SK-N-SH (cell line): ENCODE results near the gene THBS3. TPM values are rescaled to one million over a fixed set of nuclear protein-coding genes. Genes with fewer than 3 reads are reported as not detected.
"Not testable (repeated sequence)": the region's sequence is repeated elsewhere in the genome, so short reads cannot be mapped to it uniquely, and the experiment has no call there.

ENCODE experiments used
- CTCF ChIA-PET: fragments of 300-600, 350-600 bp; formaldehyde crosslinking; extraction: SDS; loops from one replicate; lab custom pipeline; 2021; lab: Yijun Ruan, JAX
- POLR2A ChIA-PET: fragments of 350-600 bp; sonication (Branson Sonifier 250); formaldehyde crosslinking; extraction: SDS; loops from one replicate; lab custom pipeline; 2020; ENCODE audit warnings: antibody characterized with exemption, inconsistent platforms; lab: Yijun Ruan, JAX
- DNase-seq: peaks from one replicate; pipeline ENCODE4 v3.0.0; 2012
- H2AFZ ChIP-seq: fragments of 200-600 bp; sonication (generic); 2 replicates; pipeline ENCODE4 v1.8.1; 2016; ENCODE audit warnings: antibody characterized with exemption, mild to moderate bottlenecking, low read depth
- H3F3A ChIP-seq: fragments of 200-600 bp; sonication (generic); replicated peaks from 2 replicates; pipeline ENCODE3; 2016; ENCODE audit warnings: antibody characterized with exemption, mild to moderate bottlenecking; ENCODE audit not compliant: insufficient read depth
- H3K27ac ChIP-seq, 2 experiments: fragments of 200-500 bp in 1 of 2; fragments of 200-600 bp in 1 of 2; sonication (Bioruptor generic) in 1 of 2; sonication (generic), shearing (Covaris generic) in 1 of 2; 2 replicates each; pipeline versions ENCODE4 v1.5.1 to v1.6.1; 2014 to 2016; ENCODE audit warnings: low read depth in 2 of 2, inconsistent platforms in 1 of 2, low read length in 1 of 2, mild to moderate bottlenecking in 1 of 2, mixed read lengths in 1 of 2
- H3K27me3 ChIP-seq: fragments of 200-600 bp; sonication (generic), shearing (Covaris generic); 2 replicates; pipeline ENCODE4 v1.6.1; 2016; ENCODE audit warnings: mixed run types; ENCODE audit not compliant: insufficient read depth
- H3K36me3 ChIP-seq, 2 experiments: fragments of 200-500 bp in 1 of 2; fragments of 200-600 bp in 1 of 2; sonication (Bioruptor generic) in 1 of 2; sonication (generic) in 1 of 2; replicated peaks in 1 of 2; 2 replicates each; pipeline versions ENCODE3 to v1.5.1; 2014 to 2016; ENCODE audit warnings: low read length in 1 of 2, mild to moderate bottlenecking in 1 of 2; ENCODE audit not compliant: insufficient read depth in 2 of 2, control insufficient read depth in 1 of 2
- H3K4me1 ChIP-seq, 2 experiments: fragments of 200-500 bp in 1 of 2; fragments of 200-600 bp in 1 of 2; sonication (Bioruptor generic) in 1 of 2; sonication (generic), shearing (Covaris generic) in 1 of 2; 2 replicates each; pipeline versions ENCODE4 v1.5.1 to v1.6.1; 2014 to 2016; ENCODE audit warnings: low read depth in 1 of 2, low read length in 1 of 2, mixed run types in 1 of 2; ENCODE audit not compliant: insufficient read depth in 2 of 2, control insufficient read depth in 1 of 2
- H3K4me2 ChIP-seq: fragments of 200-600 bp; sonication (generic), shearing (Covaris generic); 2 replicates; pipeline ENCODE4 v1.6.1; 2017; ENCODE audit warnings: mixed run types
- H3K4me3 ChIP-seq, 2 experiments: fragments of 200-500 bp in 1 of 2; fragments of 200-600 bp in 1 of 2; sonication (Bioruptor generic) in 1 of 2; sonication (generic), shearing (Covaris generic) in 1 of 2; 2 replicates each; pipeline versions ENCODE4 v1.5.1 to v1.8.1; 2014 to 2016; ENCODE audit warnings: low read depth in 2 of 2, inconsistent platforms in 1 of 2, low read length in 1 of 2, mild to moderate bottlenecking in 1 of 2, mixed read lengths in 1 of 2, moderate library complexity in 1 of 2
- H3K79me2 ChIP-seq: fragments of 200-600 bp; sonication (generic); 2 replicates; pipeline ENCODE4 v1.8.1; 2017; ENCODE audit warnings: mild to moderate bottlenecking; ENCODE audit not compliant: insufficient read depth
- H3K9ac ChIP-seq: fragments of 200-600 bp; sonication (generic); 2 replicates; pipeline ENCODE4 v1.6.1; 2017; ENCODE audit warnings: mixed run types
- H3K9me2 ChIP-seq: fragments of 200-600 bp; sonication (generic); 2 replicates; pipeline ENCODE4 v1.6.1; 2017; ENCODE audit warnings: mixed run types
- H3K9me3 ChIP-seq: fragments of 200-600 bp; sonication (generic); 2 replicates; pipeline ENCODE4 v1.6.1; 2017; ENCODE audit warnings: mixed run types, mild to moderate bottlenecking, moderate library complexity
- H4K20me1 ChIP-seq: fragments of 200-600 bp; sonication (generic); 2 replicates; pipeline ENCODE4 v1.6.1; 2017; ENCODE audit warnings: mild to moderate bottlenecking, mixed run types; ENCODE audit not compliant: insufficient read depth
- EP300 ChIP-seq, 2 experiments: IDR thresholded peaks; 2 replicates each; pipeline versions ENCODE4 v1.4.0 to v1.6.1; 2012; ENCODE audit warnings: borderline replicate concordance in 1 of 2, low read depth in 1 of 2, low read length in 1 of 2
- JUND ChIP-seq: IDR thresholded peaks from 2 replicates; pipeline ENCODE4 v1.4.0; 2012
- MEF2A ChIP-seq: IDR thresholded peaks from 2 replicates; pipeline ENCODE4 v1.4.0; 2012; ENCODE audit warnings: low read depth, borderline replicate concordance
- NFIC ChIP-seq: IDR thresholded peaks from 2 replicates; pipeline ENCODE4 v1.4.0; 2012; ENCODE audit warnings: borderline replicate concordance
- POLR2AphosphoS5 ChIP-seq: IDR thresholded peaks from 2 replicates; pipeline ENCODE4 v1.6.1; 2012; ENCODE audit warnings: low read depth, low read length
- SMC3 ChIP-seq: IDR thresholded peaks from 2 replicates; pipeline ENCODE4 v1.6.1; 2012; ENCODE audit warnings: low read depth, low read length, improper control_type of control experiment
- TAF1 ChIP-seq: IDR thresholded peaks from 2 replicates; pipeline ENCODE4 v1.6.1; 2012; ENCODE audit warnings: low read depth, mild to moderate bottlenecking, low read length, moderate library complexity, borderline replicate concordance
- TCF12 ChIP-seq: IDR thresholded peaks from 2 replicates; pipeline ENCODE4 v1.4.0; 2012
- ZBTB33 ChIP-seq: IDR thresholded peaks from 2 replicates; pipeline ENCODE4 v1.4.0; 2012; ENCODE audit warnings: low read depth, borderline replicate concordance
- WGBS: methylation state at CpG from one replicate; pipeline ENCODE4 v1.1.6; 2017; ENCODE audit warnings: low lambda C conversion rate; 5-methylcytosine and 5-hydroxymethylcytosine counted together
- polyA plus RNA-seq, 3 experiments: library from polyadenylated mRNA; depleted of rRNA; stranded (reverse); fragments of >200 nt; gene quantifications; 2 replicates each; pipeline ENCODE4 v1.2.3, GENCODE V29; 2012
- TF ChIP-seq, protein P1 (sequence below): IDR thresholded peaks from 2 replicates; pipeline ENCODE4 v1.4.0; 2012; ENCODE audit warnings: low read depth, borderline replicate concordance
- TF ChIP-seq, protein P2 (sequence below): IDR thresholded peaks from 2 replicates; pipeline ENCODE4; 2012
- TF ChIP-seq, protein P3 (sequence below): fragments of 150-350 bp; IDR thresholded peaks from 2 replicates; pipeline ENCODE4 v1.6.1; 2017; ENCODE audit warnings: antibody characterized with exemption, low read length, low read depth, borderline replicate concordance

Gene THBS3
- polyA plus RNA-seq, 1 of the 3 experiments (the other 2 are of a cell fraction): 124 TPM

GRCh38 chr1:155212051-155212440 lies 4.3 kb upstream of the THBS3 start:
- H3K4me2 ChIP-seq, H3K4me3 ChIP-seq, POLR2A ChIA-PET, H3K27ac ChIP-seq, H3K27me3 ChIP-seq, H3K9me2 ChIP-seq, H4K20me1 ChIP-seq, H3K9me3 ChIP-seq, CTCF ChIA-PET, DNase-seq, H2AFZ ChIP-seq, H3K9ac ChIP-seq: not testable (repeated sequence)
- Histone ChIP-seq H3K4me1 (peaks cover 0 to 20% of the 10 kb centered on the region in 2 experiments; a peak in 3 of 4 replicates), H3K79me2 (peaks cover 14% of the 10 kb centered on the region), H3K36me3 (peaks cover 3 to 18% of the 10 kb centered on the region in 2 experiments), H3F3A (peaks cover 16% of the 10 kb centered on the region)
- 88% methylated on average over 2 of the region's 7 CpGs for WGBS

DNA sequence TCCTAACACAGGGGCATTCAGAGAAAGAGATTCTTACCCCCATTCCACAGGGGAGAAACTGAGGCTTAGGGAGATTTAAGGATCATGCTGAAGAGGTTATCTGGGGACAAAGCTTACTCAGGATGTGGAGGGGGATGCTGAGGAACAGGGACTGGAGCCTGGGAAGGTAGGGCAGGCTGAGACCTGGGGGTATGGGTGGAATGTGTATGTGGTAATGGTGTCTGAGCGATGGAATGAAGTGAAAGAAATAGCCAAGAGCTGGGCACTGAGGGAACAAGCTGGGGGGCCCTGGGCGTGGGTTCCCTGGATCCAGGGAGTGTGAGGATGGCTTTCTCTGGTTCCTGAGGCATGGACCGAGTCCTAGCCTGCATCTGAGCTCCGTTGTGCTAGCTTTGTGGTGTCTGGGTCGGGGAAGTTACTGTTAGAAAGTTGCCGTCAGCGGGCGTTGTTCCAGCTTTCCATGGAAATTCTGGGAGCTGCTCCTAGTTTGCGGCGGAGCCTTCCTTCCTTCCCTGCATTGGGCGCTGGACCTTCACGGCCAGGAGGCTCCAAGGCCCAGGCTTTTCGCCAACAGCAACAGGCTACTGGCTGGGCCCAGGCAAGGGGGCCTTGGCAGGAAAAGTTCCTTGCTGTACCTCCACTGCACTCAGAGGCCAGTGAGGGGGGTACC lies 3.8 kb upstream of the THBS3 start:
- Histone ChIP-seq H3K79me2 (peaks cover 15% of the 10 kb centered on the region), H3K4me1 (peaks cover 0 to 24% of the 10 kb centered on the region in 2 experiments; a peak in 3 of 4 replicates), H3K36me3 (peaks cover 3 to 18% of the 10 kb centered on the region in 2 experiments), H3F3A (peaks cover 22% of the 10 kb centered on the region)
- POLR2A ChIA-PET, H3K4me3 ChIP-seq, H3K9me3 ChIP-seq, H2AFZ ChIP-seq, H3K27ac ChIP-seq, H3K9me2 ChIP-seq, H3K27me3 ChIP-seq, H3K4me2 ChIP-seq, DNase-seq, H4K20me1 ChIP-seq, H3K9ac ChIP-seq: not testable (repeated sequence)
- 94% methylated on average over 2 of the region's 13 CpGs for WGBS
- CTCF ChIA-PET: interaction anchor here (5.1 kb wide), 1 partner anchor 15 kb away, joined by 48 read pairs; no protein-coding TSS in a partner anchor

DNA sequence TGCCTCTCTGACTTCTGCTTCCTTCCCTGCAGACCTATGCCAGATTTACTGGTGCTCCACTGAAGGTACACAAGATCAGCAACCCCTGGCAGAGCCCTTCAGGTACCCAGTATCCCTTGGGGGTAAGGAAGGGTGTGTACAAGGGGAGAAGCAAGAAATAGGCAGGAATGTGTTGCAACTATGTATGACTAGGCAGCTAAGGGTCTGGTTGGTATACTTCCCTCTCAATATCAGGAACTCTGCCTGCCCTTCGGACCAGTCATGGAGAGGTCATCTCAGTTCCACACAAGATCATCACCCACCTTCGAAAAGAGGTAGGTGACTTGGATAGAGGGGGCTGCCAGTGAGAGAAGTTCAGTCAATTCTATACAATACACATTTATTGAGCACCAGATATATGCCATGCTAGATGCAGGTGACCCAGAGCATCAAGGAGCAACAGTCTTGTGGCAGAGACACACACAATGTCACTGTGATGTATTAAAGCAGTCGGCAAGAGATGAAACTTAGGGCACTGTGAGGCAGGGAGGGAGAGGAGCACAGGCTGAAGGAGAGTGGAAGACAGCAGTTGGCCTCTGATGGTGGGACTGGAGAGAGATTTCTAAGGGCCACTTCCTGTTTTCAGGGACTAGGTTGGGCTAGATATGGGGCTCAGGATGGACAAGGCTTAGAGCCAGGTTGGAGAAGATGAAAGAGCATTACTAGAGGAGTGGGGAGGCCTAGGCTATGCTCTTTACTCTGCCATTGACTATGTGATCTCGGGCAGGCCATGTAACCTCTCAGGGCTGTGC lies 2.8 kb upstream of the THBS3 start:
- peak overlapping the region; percentile 99 for H3K4me2 ChIP-seq
- H4K20me1 ChIP-seq: no peaks in the 10 kb centered on the region
- no peaks in the 10 kb centered on the region for H3K9me2 ChIP-seq
- TF ChIP-seq, protein P1, sequence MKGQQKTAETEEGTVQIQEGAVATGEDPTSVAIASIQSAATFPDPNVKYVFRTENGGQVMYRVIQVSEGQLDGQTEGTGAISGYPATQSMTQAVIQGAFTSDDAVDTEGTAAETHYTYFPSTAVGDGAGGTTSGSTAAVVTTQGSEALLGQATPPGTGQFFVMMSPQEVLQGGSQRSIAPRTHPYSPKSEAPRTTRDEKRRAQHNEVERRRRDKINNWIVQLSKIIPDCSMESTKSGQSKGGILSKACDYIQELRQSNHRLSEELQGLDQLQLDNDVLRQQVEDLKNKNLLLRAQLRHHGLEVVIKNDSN: no peak
- TF ChIP-seq TAF1 (no peak), SMC3 (no peak), ZBTB33 (no peak), JUND (no peak), POLR2AphosphoS5 (no peak), MEF2A (no peak), EP300 (IDR thresholded peaks at IDR 0.05; ENCODE audit: borderline replicate concordance in 1 of 2, low read depth in 1 of 2, low read length in 1 of 2) (no peak), TCF12 (no peak), NFIC (no peak)
- TF ChIP-seq, protein P2, sequence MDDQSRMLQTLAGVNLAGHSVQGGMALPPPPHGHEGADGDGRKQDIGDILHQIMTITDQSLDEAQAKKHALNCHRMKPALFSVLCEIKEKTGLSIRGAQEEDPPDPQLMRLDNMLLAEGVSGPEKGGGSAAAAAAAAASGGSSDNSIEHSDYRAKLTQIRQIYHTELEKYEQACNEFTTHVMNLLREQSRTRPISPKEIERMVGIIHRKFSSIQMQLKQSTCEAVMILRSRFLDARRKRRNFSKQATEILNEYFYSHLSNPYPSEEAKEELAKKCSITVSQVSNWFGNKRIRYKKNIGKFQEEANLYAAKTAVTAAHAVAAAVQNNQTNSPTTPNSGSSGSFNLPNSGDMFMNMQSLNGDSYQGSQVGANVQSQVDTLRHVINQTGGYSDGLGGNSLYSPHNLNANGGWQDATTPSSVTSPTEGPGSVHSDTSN: no peak
- TF ChIP-seq, protein P3, sequence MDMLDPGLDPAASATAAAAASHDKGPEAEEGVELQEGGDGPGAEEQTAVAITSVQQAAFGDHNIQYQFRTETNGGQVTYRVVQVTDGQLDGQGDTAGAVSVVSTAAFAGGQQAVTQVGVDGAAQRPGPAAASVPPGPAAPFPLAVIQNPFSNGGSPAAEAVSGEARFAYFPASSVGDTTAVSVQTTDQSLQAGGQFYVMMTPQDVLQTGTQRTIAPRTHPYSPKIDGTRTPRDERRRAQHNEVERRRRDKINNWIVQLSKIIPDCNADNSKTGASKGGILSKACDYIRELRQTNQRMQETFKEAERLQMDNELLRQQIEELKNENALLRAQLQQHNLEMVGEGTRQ: no peak
- no peak for DNase-seq
- ChIA-PET POLR2A (no interaction called here), CTCF (interaction anchor here (1.6 to 5.1 kb wide), 2 partner anchors 8 to 16 kb away, joined by 5 to 48 read pairs; no protein-coding TSS in a partner anchor)
- no peak overlapping the region for H2AFZ ChIP-seq
- no peak overlapping the region for H3K9ac ChIP-seq
- peaks cover 0 to 29% of the 10 kb centered on the region in 2 experiments; a peak in 3 of 4 replicates for H3K4me1 ChIP-seq
- no peak overlapping the region for H3K27ac ChIP-seq
- H3K27me3 ChIP-seq: no peaks in the 10 kb centered on the region
- peaks cover 23% of the 10 kb centered on the region for H3F3A ChIP-seq
- no peaks in the 10 kb centered on the region for H3K9me3 ChIP-seq
- H3K4me3 ChIP-seq: no peak overlapping the region
- peaks cover 25% of the 10 kb centered on the region for H3K79me2 ChIP-seq
- H3K36me3 ChIP-seq: peaks cover 8 to 18% of the 10 kb centered on the region in 2 experiments
- 55% methylated on average over 4 of the region's 4 CpGs for WGBS
